ENCODE measurements around the gene TMC1.
"Not testable (repeated sequence)": the region's sequence is repeated elsewhere in the genome, so short reads cannot be mapped to it uniquely, and the experiment has no call there.

TMC1 gene

GRCh38 chr9:72526901-72527800 is 5.7 kb downstream of the TMC1 start:
- no peak for DNase-seq (ENCODE audit: low read depth)

- DNase-seq (ENCODE audit: low read depth), result no peak
These were observed 6.4 kb downstream of the TMC1 start for GRCh38 chr9:72527801-72528195.

- DNase-seq (ENCODE audit: low read depth), result no peak
These were observed 8.1 kb downstream of the TMC1 start for GRCh38 chr9:72529531-72529930.

GRCh38 chr9:72533322-72533721 is 11.9 kb downstream of the TMC1 start:
- DNase-seq (ENCODE audit: low read depth), result no peak

GRCh38 chr9:72534931-72535330 is 13.5 kb downstream of the TMC1 start:
- no peak for DNase-seq (ENCODE audit: low read depth)

GRCh38 chr9:72537011-72537545 is 15.7 kb downstream of the TMC1 start:
- no peak for DNase-seq (ENCODE audit: low read depth)

GRCh38 chr9:72537671-72538070 is 16.3 kb downstream of the TMC1 start:
- no peak for DNase-seq (ENCODE audit: low read depth)

- no peak for DNase-seq (ENCODE audit: low read depth)
These were observed 17.7 kb downstream of the TMC1 start for GRCh38 chr9:72538921-72539702.

GRCh38 chr9:72539824-72540347 is 18.5 kb downstream of the TMC1 start:
- DNase-seq (ENCODE audit: low read depth), result no peak

GRCh38 chr9:72540348-72540873 is 19.0 kb downstream of the TMC1 start:
- DNase-seq (ENCODE audit: low read depth), result no peak

- not testable (repeated sequence) for DNase-seq (ENCODE audit: low read depth)
These were observed 21.1 kb downstream of the TMC1 start for GRCh38 chr9:72542537-72542833.

GRCh38 chr9:72542917-72543316 is 21.5 kb downstream of the TMC1 start:
- no peak for DNase-seq (ENCODE audit: low read depth)

- no peak for DNase-seq (ENCODE audit: low read depth)
These were observed 29.9 kb downstream of the TMC1 start for GRCh38 chr9:72551306-72551705.

- DNase-seq (ENCODE audit: low read depth), result no peak
These were observed 30.9 kb downstream of the TMC1 start for GRCh38 chr9:72552356-72552755.

- DNase-seq (ENCODE audit: low read depth), result no peak
These were observed 32.8 kb downstream of the TMC1 start for GRCh38 chr9:72554221-72554641.

- DNase-seq (ENCODE audit: low read depth), result no peak
These were observed 36.1 kb downstream of the TMC1 start for GRCh38 chr9:72557549-72557948.

- no peak for DNase-seq (ENCODE audit: low read depth)
These were observed 38.7 kb downstream of the TMC1 start for GRCh38 chr9:72560086-72560485.

GRCh38 chr9:72563806-72564205 is 42.4 kb downstream of the TMC1 start:
- DNase-seq (ENCODE audit: low read depth), result no peak

- DNase-seq (ENCODE audit: low read depth), result no peak
These were observed 43.3 kb downstream of the TMC1 start for GRCh38 chr9:72564479-72565281.

GRCh38 chr9:72565535-72565934 is 44.1 kb downstream of the TMC1 start:
- no peak for DNase-seq (ENCODE audit: low read depth)

- no peak for DNase-seq (ENCODE audit: low read depth)
These were observed 52.9 kb downstream of the TMC1 start for GRCh38 chr9:72574156-72574810.

All from CMK (cell line).